WTC11 (cell line): ENCODE measurements around the gene ANGEL2.

ENCODE experiments used
- MXD4 ChIP-seq: fragments of 250-450 bp; sonication (Bioruptor Pico); IDR thresholded peaks from 2 replicates; pipeline ENCODE4 v1.8.0; 2021; ENCODE audit warnings: mild to moderate bottlenecking, moderate library complexity, borderline replicate concordance
- RELA ChIP-seq: sonication (generic); formaldehyde crosslinking; IDR thresholded peaks from 2 replicates; pipeline ENCODE4 v1.8.1; 2022; ENCODE audit warnings: missing genetic modification reagents, mild to moderate bottlenecking, borderline replicate concordance
- TF ChIP-seq, protein P1 (sequence below): fragments of 200-600 bp; IDR thresholded peaks from 2 replicates; pipeline ENCODE4 v1.8.0; 2022; ENCODE audit warnings: antibody characterized with exemption

DNA sequence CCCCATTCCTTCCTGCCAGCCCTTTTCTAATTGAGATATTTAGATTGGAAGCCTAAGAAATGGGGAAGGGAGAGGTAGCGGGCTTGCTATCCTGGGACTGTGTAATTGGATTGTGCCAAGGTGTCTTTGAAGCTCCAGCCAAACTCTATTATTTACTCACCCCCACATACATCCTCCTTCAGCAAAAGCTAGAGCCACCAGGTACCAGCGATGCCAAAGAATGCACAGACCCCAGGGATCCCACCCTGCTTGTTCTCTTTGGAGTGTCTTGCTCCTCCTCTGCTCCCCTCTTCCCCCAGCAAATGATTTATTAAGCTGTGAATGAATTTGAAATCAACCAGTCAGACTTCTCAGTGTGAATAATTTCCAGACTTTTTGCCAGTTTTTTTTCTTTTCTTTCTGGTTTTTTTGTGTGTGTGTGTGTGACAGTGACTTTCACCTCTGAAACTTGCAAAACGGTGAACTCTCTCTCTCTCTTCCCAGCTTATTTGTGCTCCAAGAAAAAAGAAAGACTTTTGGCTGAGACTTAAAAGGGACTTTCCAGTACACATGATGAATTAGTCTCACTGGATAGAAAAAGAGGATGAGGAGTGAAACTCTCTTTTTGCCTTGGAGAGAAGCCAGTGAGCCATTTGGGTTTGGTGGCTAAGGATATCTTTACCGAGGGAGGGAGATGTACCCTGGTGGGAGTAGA lies 63.6 kb downstream of the ANGEL2 start:
- TF ChIP-seq RELA (CRISPR knock-in tag) (no peak), MXD4 (CRISPR knock-in tag) (no peak)
- TF ChIP-seq, protein P1, sequence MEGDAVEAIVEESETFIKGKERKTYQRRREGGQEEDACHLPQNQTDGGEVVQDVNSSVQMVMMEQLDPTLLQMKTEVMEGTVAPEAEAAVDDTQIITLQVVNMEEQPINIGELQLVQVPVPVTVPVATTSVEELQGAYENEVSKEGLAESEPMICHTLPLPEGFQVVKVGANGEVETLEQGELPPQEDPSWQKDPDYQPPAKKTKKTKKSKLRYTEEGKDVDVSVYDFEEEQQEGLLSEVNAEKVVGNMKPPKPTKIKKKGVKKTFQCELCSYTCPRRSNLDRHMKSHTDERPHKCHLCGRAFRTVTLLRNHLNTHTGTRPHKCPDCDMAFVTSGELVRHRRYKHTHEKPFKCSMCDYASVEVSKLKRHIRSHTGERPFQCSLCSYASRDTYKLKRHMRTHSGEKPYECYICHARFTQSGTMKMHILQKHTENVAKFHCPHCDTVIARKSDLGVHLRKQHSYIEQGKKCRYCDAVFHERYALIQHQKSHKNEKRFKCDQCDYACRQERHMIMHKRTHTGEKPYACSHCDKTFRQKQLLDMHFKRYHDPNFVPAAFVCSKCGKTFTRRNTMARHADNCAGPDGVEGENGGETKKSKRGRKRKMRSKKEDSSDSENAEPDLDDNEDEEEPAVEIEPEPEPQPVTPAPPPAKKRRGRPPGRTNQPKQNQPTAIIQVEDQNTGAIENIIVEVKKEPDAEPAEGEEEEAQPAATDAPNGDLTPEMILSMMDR: no peak
